Neural progenitor cell (in vitro differentiated cells): ENCODE results near the gene C11orf58. TPM values are rescaled to one million over a fixed set of nuclear protein-coding genes. Genes with fewer than 3 reads are reported as not detected.
A peak's percentile ranks its signal among the peaks of the same experiment; 100 is the strongest.

ENCODE experiments used
- DNase-seq: peaks from one replicate; pipeline ENCODE4 v3.0.0-alpha.2; 2016; ENCODE audit warnings: low spot score
- H2AFZ ChIP-seq: fragments of 200-600 bp; sonication (generic); replicated peaks from 2 replicates; pipeline ENCODE4 v1.6.1; 2016; ENCODE audit warnings: antibody characterized with exemption
- H3F3A ChIP-seq: fragments of 200-600 bp; sonication (generic); 2 replicates; pipeline ENCODE4 v1.6.1; 2016; ENCODE audit warnings: antibody characterized with exemption, low read depth
- H3K27ac ChIP-seq: fragments of 200-600 bp; sonication (generic); 2 replicates; pipeline ENCODE4 v1.5.1; 2016; ENCODE audit warnings: mild to moderate bottlenecking
- H3K27me3 ChIP-seq: fragments of 200-600 bp; sonication (generic); 2 replicates; pipeline ENCODE4 v1.6.1; 2016; ENCODE audit warnings: mild to moderate bottlenecking, moderate library complexity
- H3K36me3 ChIP-seq: fragments of 200-600 bp; sonication (generic); 2 replicates; pipeline ENCODE4 v1.5.1; 2016
- H3K4me1 ChIP-seq: fragments of 200-600 bp; sonication (generic); 2 replicates; pipeline ENCODE4 v1.6.1; 2016; ENCODE audit warnings: mixed run types
- H3K4me2 ChIP-seq: fragments of 200-600 bp; sonication (generic); 2 replicates; pipeline ENCODE4 v1.6.1; 2016
- H3K4me3 ChIP-seq: fragments of 200-600 bp; sonication (generic); 2 replicates; pipeline ENCODE4 v1.5.1; 2016
- H3K79me2 ChIP-seq: fragments of 200-600 bp; sonication (generic); 2 replicates; pipeline ENCODE4 v1.6.1; 2016; ENCODE audit warnings: low read depth
- H3K9ac ChIP-seq: fragments of 200-600 bp; sonication (generic); 2 replicates; pipeline ENCODE4 v1.6.1; 2016
- H3K9me3 ChIP-seq: fragments of 200-600 bp; sonication (generic); 2 replicates; pipeline ENCODE4 v1.5.1; 2016; ENCODE audit warnings: low read depth
- H4K20me1 ChIP-seq: fragments of 200-600 bp; sonication (generic); 2 replicates; pipeline ENCODE4 v1.6.1; 2016; ENCODE audit warnings: low read depth
- H3K27ac Mint-ChIP-seq: 3 replicates; pipeline ENCODE4 v1.8.0; 2021; ENCODE audit warnings: mixed read lengths
- H3K27me3 Mint-ChIP-seq: 2 replicates; pipeline ENCODE4 v1.8.0; 2022; ENCODE audit warnings: low read depth, mild to moderate bottlenecking, inconsistent platforms, moderate library complexity, mixed read lengths; ENCODE audit not compliant: insufficient read depth
- H3K36me3 Mint-ChIP-seq: 3 replicates; pipeline ENCODE4 v1.8.0; 2021; ENCODE audit warnings: mixed read lengths
- H3K4me1 Mint-ChIP-seq: 3 replicates; pipeline ENCODE4 v1.8.0; 2021; ENCODE audit warnings: mixed read lengths
- H3K4me3 Mint-ChIP-seq: 3 replicates; pipeline ENCODE4 v1.8.0; 2021; ENCODE audit warnings: mild to moderate bottlenecking, moderate library complexity, mixed read lengths
- H3K9me3 Mint-ChIP-seq: 3 replicates; pipeline ENCODE4 v1.8.0; 2020; ENCODE audit warnings: mixed read lengths
- EZH2 ChIP-seq: fragments of 200-600 bp; sonication (generic); IDR thresholded peaks from 2 replicates; pipeline ENCODE4 v1.6.1; 2017; ENCODE audit warnings: antibody characterized with exemption, mild to moderate bottlenecking, moderate library complexity
- EZH2phosphoT487 ChIP-seq: fragments of 200-600 bp; sonication (generic); IDR thresholded peaks from 2 replicates; pipeline ENCODE4 v1.6.1; 2017; ENCODE audit warnings: antibody characterized with exemption
- total RNA-seq: library from RNA; depleted of rRNA; stranded (reverse); fragments of >200 nt; gene quantifications from 2 replicates; pipeline ENCODE4 v1.2.3, GENCODE V29; 2015; ENCODE audit warnings: low replicate concordance
- TF ChIP-seq, protein P1 (sequence below): fragments of 200-600 bp; sonication (generic); IDR thresholded peaks from 2 replicates; pipeline ENCODE4 v1.5.1; 2017; ENCODE audit warnings: antibody characterized with exemption, mild to moderate bottlenecking

C11orf58 gene
- total RNA-seq, 1 donor from 2014 or later = 320 TPM

DNA sequence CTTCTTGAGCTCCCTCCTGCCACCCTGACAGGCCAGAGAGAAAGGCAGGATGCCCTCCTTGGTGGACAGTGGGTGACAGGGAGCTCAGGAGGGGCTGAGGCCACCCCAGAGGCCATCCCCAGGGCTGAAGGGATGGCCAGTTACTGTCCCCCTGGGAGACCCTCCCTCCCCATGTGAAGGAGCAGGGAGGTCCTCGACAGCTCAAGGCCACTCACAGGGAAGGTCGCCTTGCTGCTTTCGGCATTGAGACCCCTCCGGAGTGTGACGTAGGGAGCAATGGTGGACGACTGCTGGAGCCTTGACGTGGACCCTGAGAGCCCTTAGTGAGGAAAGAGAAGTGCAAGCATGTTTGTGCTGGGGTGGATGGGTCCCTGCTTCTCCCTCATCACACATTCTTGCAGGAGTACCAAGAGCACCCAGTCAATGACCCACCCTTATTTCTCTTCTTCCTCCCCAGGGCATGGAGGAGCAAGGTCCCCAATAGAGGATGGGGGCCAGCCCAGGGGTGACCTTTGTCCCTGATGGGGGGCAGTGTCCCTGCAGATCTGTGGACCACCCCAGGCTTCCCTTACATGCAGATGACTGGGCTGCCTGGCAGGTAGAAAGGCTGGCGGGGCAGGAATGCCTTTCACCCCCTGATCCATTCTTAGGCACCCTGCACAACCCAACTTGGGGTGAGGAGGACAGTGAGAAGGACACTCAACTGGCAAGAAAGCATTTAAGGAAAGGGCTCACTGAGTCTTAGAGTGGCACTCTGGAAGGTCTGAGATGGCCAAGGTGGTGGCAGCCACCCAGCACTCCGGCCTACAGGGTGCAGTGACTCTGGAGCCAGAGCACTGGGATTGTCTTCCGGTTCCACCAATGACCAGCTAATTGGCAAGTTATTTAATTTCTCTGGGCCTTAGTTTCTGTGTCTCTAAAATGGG lies 51.4 kb downstream of the C11orf58 start:
- H3K79me2 ChIP-seq = no peaks in the 10 kb centered on the region
- peaks cover 6% of the 10 kb centered on the region for H4K20me1 ChIP-seq
- Mint-ChIP-seq H3K36me3 (peaks cover 10% of the 10 kb centered on the region), H3K27ac (no peak overlapping the region), H3K9me3 (no peaks in the 10 kb centered on the region), H3K27me3 (peaks cover 5% of the 10 kb centered on the region), H3K4me1 (peaks cover 37% of the 10 kb centered on the region), H3K4me3 (no peak overlapping the region)
- no peaks in the 10 kb centered on the region for H3K27me3 ChIP-seq
- H3K9ac ChIP-seq = no peak overlapping the region
- H3K9me3 ChIP-seq = no peaks in the 10 kb centered on the region
- no peak overlapping the region for H3K27ac ChIP-seq
- H3K4me3 ChIP-seq = no peak overlapping the region
- no peaks in the 10 kb centered on the region for H3K36me3 ChIP-seq
- peaks cover 19% of the 10 kb centered on the region for H3K4me1 ChIP-seq
- no peak overlapping the region for H3K4me2 ChIP-seq
- TF ChIP-seq EZH2 (no peak), EZH2phosphoT487 (no peak)
- TF ChIP-seq, protein P1, sequence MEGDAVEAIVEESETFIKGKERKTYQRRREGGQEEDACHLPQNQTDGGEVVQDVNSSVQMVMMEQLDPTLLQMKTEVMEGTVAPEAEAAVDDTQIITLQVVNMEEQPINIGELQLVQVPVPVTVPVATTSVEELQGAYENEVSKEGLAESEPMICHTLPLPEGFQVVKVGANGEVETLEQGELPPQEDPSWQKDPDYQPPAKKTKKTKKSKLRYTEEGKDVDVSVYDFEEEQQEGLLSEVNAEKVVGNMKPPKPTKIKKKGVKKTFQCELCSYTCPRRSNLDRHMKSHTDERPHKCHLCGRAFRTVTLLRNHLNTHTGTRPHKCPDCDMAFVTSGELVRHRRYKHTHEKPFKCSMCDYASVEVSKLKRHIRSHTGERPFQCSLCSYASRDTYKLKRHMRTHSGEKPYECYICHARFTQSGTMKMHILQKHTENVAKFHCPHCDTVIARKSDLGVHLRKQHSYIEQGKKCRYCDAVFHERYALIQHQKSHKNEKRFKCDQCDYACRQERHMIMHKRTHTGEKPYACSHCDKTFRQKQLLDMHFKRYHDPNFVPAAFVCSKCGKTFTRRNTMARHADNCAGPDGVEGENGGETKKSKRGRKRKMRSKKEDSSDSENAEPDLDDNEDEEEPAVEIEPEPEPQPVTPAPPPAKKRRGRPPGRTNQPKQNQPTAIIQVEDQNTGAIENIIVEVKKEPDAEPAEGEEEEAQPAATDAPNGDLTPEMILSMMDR = no peak
- no peak for DNase-seq
- H2AFZ ChIP-seq = no peak overlapping the region
- peaks cover 6% of the 10 kb centered on the region for H3F3A ChIP-seq

DNA sequence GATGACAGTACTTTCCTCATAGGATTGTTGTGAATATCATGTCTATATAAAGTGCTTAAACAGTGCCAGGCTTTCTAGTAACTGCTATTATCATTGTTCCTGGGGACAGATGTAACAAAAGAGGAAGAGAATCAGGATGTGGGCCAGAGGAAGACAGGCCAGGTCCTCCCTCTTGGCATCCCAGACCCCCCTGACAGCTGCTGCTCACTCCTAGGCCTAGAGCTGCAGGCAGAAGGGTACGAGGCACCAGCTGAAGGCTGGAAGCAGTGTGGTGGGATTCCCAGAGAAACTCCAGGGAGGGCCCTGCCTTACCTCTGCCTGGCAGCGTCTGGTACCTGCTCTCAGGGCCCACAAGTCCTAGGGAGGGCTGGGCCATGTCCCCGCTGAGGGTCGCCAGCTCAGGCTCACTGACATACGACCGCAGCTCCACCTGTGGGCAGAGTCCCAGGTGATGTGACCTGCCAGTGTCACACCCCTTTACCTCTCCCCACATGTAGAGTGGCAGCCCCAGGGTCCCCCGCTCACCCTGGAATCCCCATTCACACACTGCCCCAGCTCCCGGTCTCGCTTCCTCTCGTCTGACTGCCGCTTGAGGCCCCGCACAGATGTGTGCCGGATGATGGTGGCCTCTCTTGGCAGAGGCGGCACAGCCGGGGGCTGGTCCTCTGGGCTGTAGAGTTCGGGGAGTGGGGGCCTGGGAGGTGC lies 52.2 kb downstream of the C11orf58 start:
- DNase-seq = no peak
- H3K9me3 ChIP-seq = no peaks in the 10 kb centered on the region
- no peak overlapping the region for H3K4me2 ChIP-seq
- Mint-ChIP-seq H3K27me3 (peaks cover 5% of the 10 kb centered on the region), H3K9me3 (no peaks in the 10 kb centered on the region), H3K4me3 (no peak overlapping the region), H3K4me1 (peaks cover 33% of the 10 kb centered on the region), H3K36me3 (peaks cover 13% of the 10 kb centered on the region), H3K27ac (no peak overlapping the region)
- H3K27ac ChIP-seq = no peak overlapping the region
- no peak for TF ChIP-seq EZH2phosphoT487
- no peak for TF ChIP-seq EZH2
- TF ChIP-seq, protein P1 = no peak
- H3F3A ChIP-seq = no peaks in the 10 kb centered on the region
- no peak overlapping the region for H3K4me3 ChIP-seq
- H3K4me1 ChIP-seq = peaks cover 17% of the 10 kb centered on the region
- H3K27me3 ChIP-seq = no peaks in the 10 kb centered on the region
- H2AFZ ChIP-seq = no peak overlapping the region
- no peaks in the 10 kb centered on the region for H4K20me1 ChIP-seq
- H3K79me2 ChIP-seq = no peaks in the 10 kb centered on the region
- no peaks in the 10 kb centered on the region for H3K36me3 ChIP-seq
- H3K9ac ChIP-seq = no peak overlapping the region

DNA sequence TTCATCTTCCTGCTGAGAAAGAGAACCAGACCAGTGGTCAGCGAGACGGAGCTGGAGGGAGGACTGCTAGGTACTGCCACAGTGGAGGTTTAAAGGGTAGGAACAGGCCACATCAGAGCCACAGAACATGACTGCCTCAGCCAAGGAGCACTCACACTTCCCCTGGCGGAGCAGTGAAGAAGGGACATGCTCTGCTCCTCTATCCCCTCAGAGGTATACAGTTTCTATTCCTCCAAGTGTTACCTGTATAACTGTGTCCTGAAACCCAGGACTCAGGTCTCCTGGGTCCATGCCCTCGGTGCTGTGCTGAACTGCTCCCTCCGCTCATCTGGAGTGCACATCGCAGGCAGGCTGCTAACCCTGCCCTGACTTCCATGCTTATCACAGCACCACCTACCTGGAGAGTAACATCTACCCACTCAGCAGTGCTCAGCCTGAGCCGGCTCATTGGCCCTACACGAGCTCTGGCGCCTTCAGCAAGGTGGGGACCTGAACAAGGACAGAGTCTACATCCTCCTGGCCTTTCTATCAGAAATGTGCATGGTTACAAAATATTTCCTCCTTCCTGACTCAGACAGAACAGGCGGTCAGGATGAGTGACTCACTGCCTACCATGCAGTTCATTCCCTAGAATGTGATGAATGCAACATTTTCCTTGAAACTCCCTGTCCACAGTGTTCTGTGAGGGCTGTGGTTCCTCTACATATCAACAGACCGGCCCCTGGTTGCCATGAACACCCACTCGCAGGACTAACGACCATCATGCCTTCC lies 52.9 kb downstream of the C11orf58 start:
- TF ChIP-seq, protein P1 = no peak
- TF ChIP-seq EZH2 = no peak
- no peak for TF ChIP-seq EZH2phosphoT487
- Histone ChIP-seq H3K4me1 (peaks cover 17% of the 10 kb centered on the region), H3F3A (no peaks in the 10 kb centered on the region), H3K4me2 (no peak overlapping the region), H3K27me3 (no peaks in the 10 kb centered on the region), H3K9ac (no peak overlapping the region), H3K27ac (no peak overlapping the region), H3K79me2 (no peaks in the 10 kb centered on the region), H3K4me3 (no peak overlapping the region), H3K36me3 (no peaks in the 10 kb centered on the region), H4K20me1 (no peaks in the 10 kb centered on the region), H3K9me3 (no peaks in the 10 kb centered on the region), H2AFZ (no peak overlapping the region)
- H3K4me1 Mint-ChIP-seq = peaks cover 26% of the 10 kb centered on the region
- no peak overlapping the region for H3K4me3 Mint-ChIP-seq
- DNase-seq = no peak
- peak overlapping the region; percentile 25 for H3K27ac Mint-ChIP-seq
- no peaks in the 10 kb centered on the region for H3K9me3 Mint-ChIP-seq
- H3K36me3 Mint-ChIP-seq = peaks cover 18% of the 10 kb centered on the region
- peaks cover 5% of the 10 kb centered on the region for H3K27me3 Mint-ChIP-seq
